ENCODE data around the gene FOXP1. TPM values are rescaled to one million over a fixed set of nuclear protein-coding genes. Genes with fewer than 3 reads are reported as not detected.

FOXP1 gene
- total RNA-seq, 1 experiment from 2014 or later, result 75.3 TPM

DNA sequence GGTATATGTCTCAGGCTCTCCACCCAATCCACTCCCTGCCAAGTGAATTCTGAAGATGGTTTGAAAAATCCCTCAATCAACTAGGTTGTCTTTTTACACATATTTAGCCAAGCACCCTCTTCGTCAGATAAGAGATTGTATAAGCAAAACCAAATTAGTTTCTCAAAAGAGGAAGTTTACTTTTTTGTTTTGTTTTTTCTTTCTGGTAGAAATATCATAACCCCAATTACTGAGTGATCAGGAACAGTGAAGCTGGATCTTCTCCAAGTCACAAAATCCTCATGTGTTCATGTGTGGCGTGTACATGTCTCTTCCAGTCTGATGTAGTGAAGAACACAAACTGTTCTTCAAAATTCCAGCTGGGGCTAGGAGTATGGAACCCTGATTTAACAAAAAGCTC, 180.6 kb downstream of the FOXP1 start:
- DNase-seq, result no peak
- no peaks in the 10 kb centered on the region for H3K23me2 ChIP-seq (ENCODE audit: insufficient read length, low read depth, low read length, poor library complexity, severe bottlenecking)
- no CpG with 5 or more reads among the region's 2 CpGs for WGBS (ENCODE audit: extremely low coverage, insufficient read length, low lambda C conversion rate)
- H3K79me1 ChIP-seq (ENCODE audit: insufficient read depth, low read depth, low read length, poor library complexity, severe bottlenecking), result no peaks in the 10 kb centered on the region
- Mint-ChIP-seq H3K27me3 (ENCODE audit: low read depth) (no peaks in the 10 kb centered on the region), H3K4me3 (no peak overlapping the region), H3K9me3 (no peaks in the 10 kb centered on the region), H3K4me1 (peaks cover 13 to 14% of the 10 kb centered on the region in 2 experiments), H3K27ac (no peak overlapping the region), H3K36me3 (ENCODE audit: insufficient read depth in 1 of 3, low read depth in 3 of 3) (no peaks in the 10 kb centered on the region)
- H3T11ph ChIP-seq (ENCODE audit: low read length), result no peak overlapping the region
- no peak overlapping the region for H3K9ac ChIP-seq (ENCODE audit: extremely low read depth, insufficient read length, low read length)
- no peak overlapping the region for H3K14ac ChIP-seq (ENCODE audit: insufficient read depth, low read length)
- H2AFZ ChIP-seq (ENCODE audit: low read length), result no peak overlapping the region
- H2BK20ac ChIP-seq (ENCODE audit: low read depth, low read length, poor library complexity, severe bottlenecking), result no peak overlapping the region
- no peaks in the 10 kb centered on the region for H4K20me1 ChIP-seq (ENCODE audit: control insufficient read depth, insufficient read depth, insufficient read length)
- H2AK5ac ChIP-seq (ENCODE audit: insufficient read length, low read length), result no peak overlapping the region
- H3K27ac ChIP-seq (ENCODE audit: insufficient read length, low read depth, low read length), result no peak overlapping the region
- H3K9me3 ChIP-seq (ENCODE audit: control insufficient read depth, low read depth, low read length), result no peaks in the 10 kb centered on the region
- no peak overlapping the region for H2BK120ac ChIP-seq (ENCODE audit: low read depth, low read length, poor library complexity, severe bottlenecking)
- H3K4me1 ChIP-seq (ENCODE audit: insufficient read depth, low read length), result no peaks in the 10 kb centered on the region; the same call in 1 of the 2 replicates
- no peak overlapping the region for H2BK12ac ChIP-seq (ENCODE audit: insufficient read length, low read depth, low read length)
- H2BK15ac ChIP-seq (ENCODE audit: low read depth, low read length), result no peak overlapping the region
- H3K4me2 ChIP-seq (ENCODE audit: insufficient read depth, insufficient read length, low read length), result no peak overlapping the region
- H2BK5ac ChIP-seq (ENCODE audit: insufficient read length, low read length), result no peak overlapping the region
- no peak overlapping the region for H3K23ac ChIP-seq (ENCODE audit: insufficient read length, low read depth, low read length)
- no peak overlapping the region for H3K4ac ChIP-seq (ENCODE audit: low read depth, low read length)
- H3K18ac ChIP-seq (ENCODE audit: insufficient read length, low read depth, low read length), result no peak overlapping the region
- H3K27me3 ChIP-seq (ENCODE audit: insufficient read depth, low read length), result no peaks in the 10 kb centered on the region
- TF ChIP-seq, protein P1, sequence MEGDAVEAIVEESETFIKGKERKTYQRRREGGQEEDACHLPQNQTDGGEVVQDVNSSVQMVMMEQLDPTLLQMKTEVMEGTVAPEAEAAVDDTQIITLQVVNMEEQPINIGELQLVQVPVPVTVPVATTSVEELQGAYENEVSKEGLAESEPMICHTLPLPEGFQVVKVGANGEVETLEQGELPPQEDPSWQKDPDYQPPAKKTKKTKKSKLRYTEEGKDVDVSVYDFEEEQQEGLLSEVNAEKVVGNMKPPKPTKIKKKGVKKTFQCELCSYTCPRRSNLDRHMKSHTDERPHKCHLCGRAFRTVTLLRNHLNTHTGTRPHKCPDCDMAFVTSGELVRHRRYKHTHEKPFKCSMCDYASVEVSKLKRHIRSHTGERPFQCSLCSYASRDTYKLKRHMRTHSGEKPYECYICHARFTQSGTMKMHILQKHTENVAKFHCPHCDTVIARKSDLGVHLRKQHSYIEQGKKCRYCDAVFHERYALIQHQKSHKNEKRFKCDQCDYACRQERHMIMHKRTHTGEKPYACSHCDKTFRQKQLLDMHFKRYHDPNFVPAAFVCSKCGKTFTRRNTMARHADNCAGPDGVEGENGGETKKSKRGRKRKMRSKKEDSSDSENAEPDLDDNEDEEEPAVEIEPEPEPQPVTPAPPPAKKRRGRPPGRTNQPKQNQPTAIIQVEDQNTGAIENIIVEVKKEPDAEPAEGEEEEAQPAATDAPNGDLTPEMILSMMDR (conservative IDR thresholded peaks at IDR 0.05), result no peak
- no peak overlapping the region for H4K5ac ChIP-seq (ENCODE audit: insufficient read length, low read depth, low read length)
- H3K56ac ChIP-seq (ENCODE audit: insufficient read length, low read depth, low read length), result no peak overlapping the region
- no peak overlapping the region for H4K91ac ChIP-seq (ENCODE audit: insufficient read length, low read depth, low read length)
- no peak overlapping the region for H4K8ac ChIP-seq (replicated peaks; ENCODE audit: insufficient read length, low read depth, low read length)
- H3K79me2 ChIP-seq (ENCODE audit: insufficient read depth, low read length), result no peaks in the 10 kb centered on the region

All from H9 (cell line).